Measurements from ENCODE around the gene TRIM65.

DNA sequence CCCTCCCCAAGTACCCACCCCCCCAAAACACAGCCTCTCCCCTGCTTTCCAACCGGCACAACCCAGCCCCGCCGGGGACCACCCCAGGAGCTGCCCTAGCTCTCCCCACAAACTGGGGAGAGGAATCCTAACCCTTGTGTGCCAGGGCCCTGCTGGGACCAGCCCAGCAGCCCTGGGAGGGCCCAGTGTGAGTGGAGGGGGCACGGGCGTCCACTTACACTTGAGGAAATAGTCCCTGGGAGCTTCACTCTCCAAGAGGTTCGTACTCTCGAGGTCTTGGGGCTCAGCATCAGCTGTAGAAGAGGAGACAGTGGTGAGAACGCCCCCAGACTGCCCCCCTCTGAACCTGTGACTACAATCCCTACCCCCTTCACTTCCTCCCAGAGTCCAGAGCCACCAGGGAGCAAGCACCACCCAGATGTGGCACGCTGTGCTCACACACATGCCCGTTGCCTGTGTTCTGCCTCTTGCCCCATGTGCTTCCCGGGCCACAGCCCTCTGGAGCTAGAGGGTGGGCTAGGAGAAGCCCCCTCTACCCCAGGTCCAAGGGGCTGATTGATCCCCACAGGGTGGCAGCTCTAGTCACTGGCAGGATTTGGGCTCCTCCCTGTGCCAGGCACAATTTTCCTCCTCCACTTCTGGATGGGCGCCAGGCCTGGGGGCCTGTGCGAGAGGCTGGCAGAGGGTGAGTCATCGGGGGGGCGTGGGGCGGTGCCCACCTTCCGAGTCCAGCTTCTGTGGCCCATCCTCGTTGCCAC is 21.4 kb downstream of the TRIM65 start:
- TF ChIP-seq, protein P1, sequence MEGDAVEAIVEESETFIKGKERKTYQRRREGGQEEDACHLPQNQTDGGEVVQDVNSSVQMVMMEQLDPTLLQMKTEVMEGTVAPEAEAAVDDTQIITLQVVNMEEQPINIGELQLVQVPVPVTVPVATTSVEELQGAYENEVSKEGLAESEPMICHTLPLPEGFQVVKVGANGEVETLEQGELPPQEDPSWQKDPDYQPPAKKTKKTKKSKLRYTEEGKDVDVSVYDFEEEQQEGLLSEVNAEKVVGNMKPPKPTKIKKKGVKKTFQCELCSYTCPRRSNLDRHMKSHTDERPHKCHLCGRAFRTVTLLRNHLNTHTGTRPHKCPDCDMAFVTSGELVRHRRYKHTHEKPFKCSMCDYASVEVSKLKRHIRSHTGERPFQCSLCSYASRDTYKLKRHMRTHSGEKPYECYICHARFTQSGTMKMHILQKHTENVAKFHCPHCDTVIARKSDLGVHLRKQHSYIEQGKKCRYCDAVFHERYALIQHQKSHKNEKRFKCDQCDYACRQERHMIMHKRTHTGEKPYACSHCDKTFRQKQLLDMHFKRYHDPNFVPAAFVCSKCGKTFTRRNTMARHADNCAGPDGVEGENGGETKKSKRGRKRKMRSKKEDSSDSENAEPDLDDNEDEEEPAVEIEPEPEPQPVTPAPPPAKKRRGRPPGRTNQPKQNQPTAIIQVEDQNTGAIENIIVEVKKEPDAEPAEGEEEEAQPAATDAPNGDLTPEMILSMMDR (IDR thresholded peaks at IDR 0.05), result no peak
- TF ChIP-seq TCF7L2 (IDR thresholded peaks at IDR 0.05; ENCODE audit: low read depth, low read length) (no peak), SIN3A (IDR thresholded peaks at IDR 0.05; ENCODE audit: borderline replicate concordance, insufficient read depth, low read depth, low read length) (0 out of 2 replicates have a peak, but pooled peaks have one; percentile 11), POLR2AphosphoS5 (IDR thresholded peaks at IDR 0.05; ENCODE audit: low read depth, low read length) (peak; percentile 39; the same call in 1 of the 2 replicates)

Measured in Panc1 (cell line).